Panc1 (cell line): Measurements from ENCODE around the gene TMEM163.

Source experiments
- POLR2AphosphoS5 ChIP-seq: IDR thresholded peaks from 2 replicates; pipeline ENCODE4 v1.6.1; 2012; ENCODE audit warnings: mild to moderate bottlenecking, low read depth, low read length, moderate library complexity
- TCF7L2 ChIP-seq: IDR thresholded peaks from 2 replicates; pipeline ENCODE4 v1.6.1; 2011; ENCODE audit warnings: mild to moderate bottlenecking, low read depth, low read length, inconsistent platforms
- TF ChIP-seq, protein P1 (sequence below): fragments of 450-650 bp; IDR thresholded peaks from 2 replicates; pipeline ENCODE4 v1.5.1; 2017; ENCODE audit warnings: mild to moderate bottlenecking
- TF ChIP-seq, protein P2 (sequence below), 2 experiments: IDR thresholded peaks; 2 replicates each; pipeline ENCODE4 v1.6.1; 2011 to 2012; ENCODE audit warnings: low read depth in 2 of 2, control low read depth in 1 of 2, low read length in 1 of 2, mild to moderate bottlenecking in 1 of 2, moderate library complexity in 1 of 2; ENCODE audit not compliant: insufficient read depth in 1 of 2

DNA sequence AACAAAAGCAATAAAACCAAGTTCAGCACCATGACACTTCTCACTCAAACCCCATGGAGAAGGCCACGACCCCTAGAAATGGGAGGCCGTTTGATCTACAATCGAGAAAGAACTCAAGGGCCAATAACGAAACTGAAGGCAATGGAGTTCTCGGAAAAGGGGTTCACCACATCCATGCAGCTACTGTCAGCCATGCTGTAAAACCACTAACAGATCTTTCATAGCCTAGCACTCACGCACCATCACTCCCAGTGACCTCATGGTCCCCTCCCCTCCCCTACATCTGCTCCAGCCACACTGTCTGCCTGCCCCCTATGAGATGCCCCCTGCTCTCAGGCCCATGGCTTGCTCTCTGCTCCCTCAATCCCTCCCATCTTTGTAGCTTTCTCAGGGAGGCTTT is 135.3 kb downstream of the TMEM163 start:
- TF ChIP-seq, protein P1, sequence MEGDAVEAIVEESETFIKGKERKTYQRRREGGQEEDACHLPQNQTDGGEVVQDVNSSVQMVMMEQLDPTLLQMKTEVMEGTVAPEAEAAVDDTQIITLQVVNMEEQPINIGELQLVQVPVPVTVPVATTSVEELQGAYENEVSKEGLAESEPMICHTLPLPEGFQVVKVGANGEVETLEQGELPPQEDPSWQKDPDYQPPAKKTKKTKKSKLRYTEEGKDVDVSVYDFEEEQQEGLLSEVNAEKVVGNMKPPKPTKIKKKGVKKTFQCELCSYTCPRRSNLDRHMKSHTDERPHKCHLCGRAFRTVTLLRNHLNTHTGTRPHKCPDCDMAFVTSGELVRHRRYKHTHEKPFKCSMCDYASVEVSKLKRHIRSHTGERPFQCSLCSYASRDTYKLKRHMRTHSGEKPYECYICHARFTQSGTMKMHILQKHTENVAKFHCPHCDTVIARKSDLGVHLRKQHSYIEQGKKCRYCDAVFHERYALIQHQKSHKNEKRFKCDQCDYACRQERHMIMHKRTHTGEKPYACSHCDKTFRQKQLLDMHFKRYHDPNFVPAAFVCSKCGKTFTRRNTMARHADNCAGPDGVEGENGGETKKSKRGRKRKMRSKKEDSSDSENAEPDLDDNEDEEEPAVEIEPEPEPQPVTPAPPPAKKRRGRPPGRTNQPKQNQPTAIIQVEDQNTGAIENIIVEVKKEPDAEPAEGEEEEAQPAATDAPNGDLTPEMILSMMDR, result no peak
- TF ChIP-seq POLR2AphosphoS5 (no peak), TCF7L2 (no peak)
- TF ChIP-seq, protein P2, sequence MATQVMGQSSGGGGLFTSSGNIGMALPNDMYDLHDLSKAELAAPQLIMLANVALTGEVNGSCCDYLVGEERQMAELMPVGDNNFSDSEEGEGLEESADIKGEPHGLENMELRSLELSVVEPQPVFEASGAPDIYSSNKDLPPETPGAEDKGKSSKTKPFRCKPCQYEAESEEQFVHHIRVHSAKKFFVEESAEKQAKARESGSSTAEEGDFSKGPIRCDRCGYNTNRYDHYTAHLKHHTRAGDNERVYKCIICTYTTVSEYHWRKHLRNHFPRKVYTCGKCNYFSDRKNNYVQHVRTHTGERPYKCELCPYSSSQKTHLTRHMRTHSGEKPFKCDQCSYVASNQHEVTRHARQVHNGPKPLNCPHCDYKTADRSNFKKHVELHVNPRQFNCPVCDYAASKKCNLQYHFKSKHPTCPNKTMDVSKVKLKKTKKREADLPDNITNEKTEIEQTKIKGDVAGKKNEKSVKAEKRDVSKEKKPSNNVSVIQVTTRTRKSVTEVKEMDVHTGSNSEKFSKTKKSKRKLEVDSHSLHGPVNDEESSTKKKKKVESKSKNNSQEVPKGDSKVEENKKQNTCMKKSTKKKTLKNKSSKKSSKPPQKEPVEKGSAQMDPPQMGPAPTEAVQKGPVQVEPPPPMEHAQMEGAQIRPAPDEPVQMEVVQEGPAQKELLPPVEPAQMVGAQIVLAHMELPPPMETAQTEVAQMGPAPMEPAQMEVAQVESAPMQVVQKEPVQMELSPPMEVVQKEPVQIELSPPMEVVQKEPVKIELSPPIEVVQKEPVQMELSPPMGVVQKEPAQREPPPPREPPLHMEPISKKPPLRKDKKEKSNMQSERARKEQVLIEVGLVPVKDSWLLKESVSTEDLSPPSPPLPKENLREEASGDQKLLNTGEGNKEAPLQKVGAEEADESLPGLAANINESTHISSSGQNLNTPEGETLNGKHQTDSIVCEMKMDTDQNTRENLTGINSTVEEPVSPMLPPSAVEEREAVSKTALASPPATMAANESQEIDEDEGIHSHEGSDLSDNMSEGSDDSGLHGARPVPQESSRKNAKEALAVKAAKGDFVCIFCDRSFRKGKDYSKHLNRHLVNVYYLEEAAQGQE (IDR thresholded peaks at IDR 0.05; ENCODE audit: insufficient read depth in 1 of 2, low read depth in 2 of 2, low read length in 1 of 2), result no peak
